GM18951 (cell line): ENCODE results near the gene CABP2.
"Not testable (repeated sequence)": the region's sequence is repeated elsewhere in the genome, so short reads cannot be mapped to it uniquely, and the experiment has no call there.

Experiments used
- POLR2A ChIP-seq: IDR thresholded peaks from 4 replicates; pipeline ENCODE4 v1.6.1; 2011; ENCODE audit warnings: mild to moderate bottlenecking; ENCODE audit not compliant: insufficient read length, insufficient read depth; ENCODE audit errors: extremely low read depth
- in situ Hi-C: fragments of 300-500 bp; cut with MboI; formaldehyde crosslinking; loops from one replicate; pipeline ENCODE4 v1.12.0; 2022; ENCODE audit warnings: low sequenced_read_pairs, mixed read lengths, inconsistent platforms; ENCODE audit not compliant: unreplicated experiment

Gene CABP2

GRCh38 chr11:67490727-67491065 is 32.5 kb downstream of the CABP2 start:
- in situ Hi-C loops: no loop called here
- TF ChIP-seq POLR2A: no peak

GRCh38 chr11:67489885-67490726 is 33.1 kb downstream of the CABP2 start:
- in situ Hi-C loops: no loop called here

GRCh38 chr11:67489203-67489884 is 33.9 kb downstream of the CABP2 start:
- in situ Hi-C loops: no loop called here
- TF ChIP-seq POLR2A: no peak

More at GRCh38 chr11:67489885-67490726, 33.1 kb downstream of the CABP2 start:
- peak; percentile 7 for TF ChIP-seq POLR2A

- in situ Hi-C loops: no loop called here
- TF ChIP-seq POLR2A: no peak
Measured at GRCh38 chr11:67486481-67487195, 36.6 kb downstream of the CABP2 start.

- in situ Hi-C loops: not testable (repeated sequence)
- peak; percentile 59 for TF ChIP-seq POLR2A
Measured at GRCh38 chr11:67485873-67486361, 37.3 kb downstream of the CABP2 start.

GRCh38 chr11:67484847-67485311 is 38.4 kb downstream of the CABP2 start:
- in situ Hi-C loops: no loop called here
- peak; percentile 48 for TF ChIP-seq POLR2A

- in situ Hi-C loops: no loop called here
- TF ChIP-seq POLR2A: no peak
Measured at GRCh38 chr11:67483831-67484665, 39.2 kb downstream of the CABP2 start.

- peak; percentile 85 for TF ChIP-seq POLR2A
- in situ Hi-C loops: no loop called here
Measured at GRCh38 chr11:67482827-67483798, 40.1 kb downstream of the CABP2 start, which contains the start of gene AIP. AIP (plus strand) TSS chr11:67483026; CDS start chr11:67483159, 133 bp downstream.

- no peak for TF ChIP-seq POLR2A
- in situ Hi-C loops: no loop called here
Measured at GRCh38 chr11:67482275-67482826, 40.9 kb downstream of the CABP2 start.

GRCh38 chr11:67477344-67478050 is 45.7 kb downstream of the CABP2 start:
- in situ Hi-C loops: not testable (repeated sequence)

GRCh38 chr11:67476692-67477091 is 46.6 kb downstream of the CABP2 start:
- in situ Hi-C loops: not testable (repeated sequence)

GRCh38 chr11:67472882-67473281 is 50.4 kb downstream of the CABP2 start:
- in situ Hi-C loops: no loop called here
- no peak for TF ChIP-seq POLR2A
